ENCODE measurements around the gene KCND3.

KCND3 gene

GRCh38 chr1:111959436-111959835, 30.0 kb downstream of the KCND3 start:
- H3K4me3 ChIP-seq (ENCODE audit: low read depth, low read length, poor library complexity, severe bottlenecking) = no peak overlapping the region
- H3K9me2 ChIP-seq (ENCODE audit: low read depth, low read length) = no peaks in the 10 kb centered on the region
- TF ChIP-seq EZH2 (IDR thresholded peaks at IDR 0.05; ENCODE audit: borderline replicate concordance, low read length) = no peak
- TF ChIP-seq, protein P1, sequence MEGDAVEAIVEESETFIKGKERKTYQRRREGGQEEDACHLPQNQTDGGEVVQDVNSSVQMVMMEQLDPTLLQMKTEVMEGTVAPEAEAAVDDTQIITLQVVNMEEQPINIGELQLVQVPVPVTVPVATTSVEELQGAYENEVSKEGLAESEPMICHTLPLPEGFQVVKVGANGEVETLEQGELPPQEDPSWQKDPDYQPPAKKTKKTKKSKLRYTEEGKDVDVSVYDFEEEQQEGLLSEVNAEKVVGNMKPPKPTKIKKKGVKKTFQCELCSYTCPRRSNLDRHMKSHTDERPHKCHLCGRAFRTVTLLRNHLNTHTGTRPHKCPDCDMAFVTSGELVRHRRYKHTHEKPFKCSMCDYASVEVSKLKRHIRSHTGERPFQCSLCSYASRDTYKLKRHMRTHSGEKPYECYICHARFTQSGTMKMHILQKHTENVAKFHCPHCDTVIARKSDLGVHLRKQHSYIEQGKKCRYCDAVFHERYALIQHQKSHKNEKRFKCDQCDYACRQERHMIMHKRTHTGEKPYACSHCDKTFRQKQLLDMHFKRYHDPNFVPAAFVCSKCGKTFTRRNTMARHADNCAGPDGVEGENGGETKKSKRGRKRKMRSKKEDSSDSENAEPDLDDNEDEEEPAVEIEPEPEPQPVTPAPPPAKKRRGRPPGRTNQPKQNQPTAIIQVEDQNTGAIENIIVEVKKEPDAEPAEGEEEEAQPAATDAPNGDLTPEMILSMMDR (IDR thresholded peaks at IDR 0.05; ENCODE audit: low read length) = peak; percentile 20; the same call in 1 of the 2 replicates
- no peak overlapping the region for H3K27ac ChIP-seq (ENCODE audit: low read depth, low read length, poor library complexity, severe bottlenecking)
- H3F3A ChIP-seq (ENCODE audit: insufficient read depth, low read length) = no peaks in the 10 kb centered on the region
- no peak overlapping the region for H2AFZ ChIP-seq (ENCODE audit: low read length)
- H4K20me1 ChIP-seq (ENCODE audit: insufficient read depth, low read length) = no peaks in the 10 kb centered on the region
- H3K9me3 ChIP-seq (ENCODE audit: low read length) = no peaks in the 10 kb centered on the region
- no peaks in the 10 kb centered on the region; the same call in 1 of the 2 replicates for H3K27me3 ChIP-seq (ENCODE audit: insufficient read depth, low read length)
- H3K4me2 ChIP-seq (ENCODE audit: low read length) = no peak overlapping the region
- H3K9ac ChIP-seq (ENCODE audit: low read length) = no peak overlapping the region
- no peaks in the 10 kb centered on the region for H3K79me2 ChIP-seq (ENCODE audit: insufficient read depth, low read length)
- H3K4me1 ChIP-seq (ENCODE audit: insufficient read depth, low read length, severe bottlenecking) = no peaks in the 10 kb centered on the region
- H3K36me3 ChIP-seq (ENCODE audit: insufficient read depth, low read length) = no peaks in the 10 kb centered on the region

GRCh38 chr1:111958851-111959250, 30.6 kb downstream of the KCND3 start:
- H3K27me3 ChIP-seq (ENCODE audit: insufficient read depth, low read length) = no peaks in the 10 kb centered on the region; the same call in 1 of the 2 replicates
- no peaks in the 10 kb centered on the region for H3F3A ChIP-seq (ENCODE audit: insufficient read depth, low read length)
- no peak overlapping the region for H3K27ac ChIP-seq (ENCODE audit: low read depth, low read length, poor library complexity, severe bottlenecking)
- H3K9me2 ChIP-seq (ENCODE audit: low read depth, low read length) = no peaks in the 10 kb centered on the region
- no peaks in the 10 kb centered on the region for H3K9me3 ChIP-seq (ENCODE audit: low read length)
- no peaks in the 10 kb centered on the region for H4K20me1 ChIP-seq (ENCODE audit: insufficient read depth, low read length)
- H3K4me2 ChIP-seq (ENCODE audit: low read length) = no peak overlapping the region
- H3K36me3 ChIP-seq (ENCODE audit: insufficient read depth, low read length) = no peaks in the 10 kb centered on the region
- no peaks in the 10 kb centered on the region for H3K4me1 ChIP-seq (ENCODE audit: insufficient read depth, low read length, severe bottlenecking)
- H3K9ac ChIP-seq (ENCODE audit: low read length) = no peak overlapping the region
- H3K4me3 ChIP-seq (ENCODE audit: low read depth, low read length, poor library complexity, severe bottlenecking) = no peak overlapping the region
- no peak overlapping the region for H2AFZ ChIP-seq (ENCODE audit: low read length)
- TF ChIP-seq, protein P1 (IDR thresholded peaks at IDR 0.05; ENCODE audit: low read length) = no peak
- no peak for TF ChIP-seq EZH2 (IDR thresholded peaks at IDR 0.05; ENCODE audit: borderline replicate concordance, low read length)
- H3K79me2 ChIP-seq (ENCODE audit: insufficient read depth, low read length) = no peaks in the 10 kb centered on the region

DNA sequence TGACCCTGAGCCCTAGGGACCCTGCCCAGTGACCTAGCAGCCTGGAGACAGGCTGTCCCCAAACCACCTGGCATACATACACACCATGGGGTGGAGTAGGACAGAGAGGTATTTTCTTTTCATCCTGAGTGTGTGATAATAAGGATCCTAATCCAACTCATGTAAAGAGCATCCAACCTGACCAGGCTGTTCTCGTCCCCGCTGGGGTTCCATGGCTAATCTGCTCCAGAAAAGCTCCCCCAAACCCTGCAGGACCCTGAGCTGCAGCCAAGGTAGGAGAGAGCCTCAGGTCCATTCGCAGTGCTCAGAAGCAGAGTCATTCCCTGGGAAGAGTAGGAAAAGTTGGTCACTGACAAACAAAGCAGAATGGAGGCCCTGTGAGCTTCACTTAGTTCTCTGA, 31.4 kb downstream of the KCND3 start:
- H3K27ac ChIP-seq (ENCODE audit: low read depth, low read length, poor library complexity, severe bottlenecking) = no peak overlapping the region
- H2AFZ ChIP-seq (ENCODE audit: low read length) = no peak overlapping the region
- H3K9me3 ChIP-seq (ENCODE audit: low read length) = no peaks in the 10 kb centered on the region
- no peak overlapping the region for H3K9ac ChIP-seq (ENCODE audit: low read length)
- no peak overlapping the region for H3K4me3 ChIP-seq (ENCODE audit: low read depth, low read length, poor library complexity, severe bottlenecking)
- no peak for TF ChIP-seq EZH2 (IDR thresholded peaks at IDR 0.05; ENCODE audit: borderline replicate concordance, low read length)
- TF ChIP-seq, protein P1 (IDR thresholded peaks at IDR 0.05; ENCODE audit: low read length) = no peak
- H4K20me1 ChIP-seq (ENCODE audit: insufficient read depth, low read length) = no peaks in the 10 kb centered on the region
- H3F3A ChIP-seq (ENCODE audit: insufficient read depth, low read length) = no peaks in the 10 kb centered on the region
- H3K36me3 ChIP-seq (ENCODE audit: insufficient read depth, low read length) = no peaks in the 10 kb centered on the region
- H3K27me3 ChIP-seq (ENCODE audit: insufficient read depth, low read length) = no peaks in the 10 kb centered on the region; the same call in 1 of the 2 replicates
- H3K4me1 ChIP-seq (ENCODE audit: insufficient read depth, low read length, severe bottlenecking) = no peaks in the 10 kb centered on the region
- no peaks in the 10 kb centered on the region for H3K79me2 ChIP-seq (ENCODE audit: insufficient read depth, low read length)
- H3K9me2 ChIP-seq (ENCODE audit: low read depth, low read length) = no peaks in the 10 kb centered on the region
- no peak overlapping the region for H3K4me2 ChIP-seq (ENCODE audit: low read length)
